Pancreas (tissue), 10 donors: ENCODE data around the gene SIGLEC5. TPM values are rescaled to one million over a fixed set of nuclear protein-coding genes. Genes with fewer than 3 reads are reported as not detected.

Experiments
- ATAC-seq, 4 donors: fragments of 200-7000 bp; cut with Tn5 transposase; one replicate each; pipeline versions ENCODE4 v1.8.0 to v1.9.1; 2020; ENCODE audit warnings: mild to moderate bottlenecking in 4 of 4, moderate library complexity in 4 of 4
- DNase-seq, 6 donors: peaks; one replicate each; pipeline ENCODE4 v3.0.0-alpha.2; 2020
- FAIRE-seq: peaks from 2 replicates; lab custom pipeline; 2012; peaks lifted over from hg19 to GRCh38; lab: Jason Lieb, UNC
- H3K27ac ChIP-seq, 4 donors: fragments of 200-600 bp; sonication (generic); 1 replicate in 3 of 4; 2 replicates in 1 of 4; pipeline versions ENCODE4 v1.5.0 to v1.8.0; 2020
- H3K27me3 ChIP-seq, 4 donors: fragments of 200-600 bp; one replicate each; pipeline ENCODE4 v1.8.0; 2021
- H3K36me3 ChIP-seq, 3 donors: fragments of 200-600 bp; sonication (generic) in 1 of 3; one replicate each; pipeline versions ENCODE4 v1.5.0 to v1.8.0; 2020 to 2021
- H3K4me1 ChIP-seq, 3 donors: fragments of 200-600 bp; one replicate each; pipeline ENCODE4 v1.8.0; 2021
- H3K4me3 ChIP-seq, 4 donors: fragments of 200-600 bp; sonication (generic) in 2 of 4; one replicate each; pipeline versions ENCODE4 v1.5.0 to v1.8.0; 2020 to 2021
- H3K9me3 ChIP-seq, 4 donors: fragments of 200-600 bp; one replicate each; pipeline ENCODE4 v1.8.0; 2021
- WGBS, 2 donors: extraction: QIAGEN DNeasy Blood & Tissue Kit; methylation state at CpG; one replicate each; pipeline ENCODE4 v1.1.7; 2013; 5-methylcytosine and 5-hydroxymethylcytosine counted together
- intact Hi-C, 3 donors: fragments of 100-400 bp; cut with DNase I; formaldehyde crosslinking; loops; one replicate each; pipeline versions ENCODE4 v1.11.1 to v1.14.2; 2022
- polyA plus RNA-seq, 2 donors: library from polyadenylated mRNA; stranded (reverse); fragments of 200-250 nt; gene quantifications; one replicate each; pipeline ENCODE4 v1.2.3, GENCODE V29; 2013
- total RNA-seq, 6 donors: library from RNA; stranded (reverse); fragmentation: NEBNext Ultra II Directional in 4 of 6; extraction: Animal tissue kit (Norgen Biotek cat#: 25700) in 4 of 6; gene quantifications; one replicate each; pipeline versions ENCODE4 v1.2.1 to v1.2.4, GENCODE V29; 2021 to 2023
- TF ChIP-seq, protein P1 (sequence below), 4 donors: fragments of 200-600 bp; sonication (generic) in 3 of 4; IDR thresholded peaks; one replicate each; pipeline versions ENCODE4 v1.5.0 to v1.8.0; 2021; ENCODE audit warnings: antibody characterized with exemption in 4 of 4
- donor health status: healthy with polysubstance abuse.
- donor health status: DM: no; HTN: no; CAD: no; lungs with moderate emphysema.
- donor health status: DM: no; HTN: no; CAD: no.
- donor health status: control.
- donor health status: control.
- donor health status: Bipolar disorder and iron deficiency.
- donor health status: DM: yes; HTN: yes; CAD: no.
- donor health status: DM: no; HTN: no; CAD: no.
- donor health status: DM: no; HTN: no; CAD: no.
- donor health status: DM: yes; HTN: yes; CAD: no.

SIGLEC5 gene
- total and polyA plus RNA-seq, 8 donors, result 0.05 to 0.37 (median 0.11) TPM; not detected in 5

DNA sequence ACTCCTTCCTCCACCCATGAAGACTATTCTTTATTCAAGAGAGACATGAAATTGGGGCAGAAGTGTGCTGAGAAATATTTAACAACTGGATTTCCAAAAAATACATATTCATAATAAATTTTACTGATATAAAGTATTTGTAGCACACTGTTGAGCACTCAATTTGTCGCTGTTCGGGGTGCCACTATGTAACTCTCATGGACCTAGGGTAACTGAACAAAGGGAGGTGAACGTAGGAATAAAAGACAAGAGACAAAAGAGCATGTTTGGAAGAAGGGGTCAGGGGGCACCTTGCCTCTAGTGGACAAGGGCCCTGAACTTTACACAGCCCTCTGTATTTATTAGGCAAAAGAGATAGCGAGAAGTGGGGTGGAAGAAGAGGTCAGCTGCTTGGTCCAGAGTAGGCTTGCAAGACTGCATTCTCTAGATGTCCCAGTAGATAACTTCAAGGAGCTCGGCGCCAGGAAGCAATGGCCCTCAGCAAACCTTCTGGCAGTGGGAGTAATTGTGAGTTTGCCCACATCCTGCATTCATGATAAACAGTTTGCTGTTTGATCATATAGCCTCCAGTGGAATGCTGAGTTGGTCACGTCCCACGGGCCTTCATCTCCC is 63.6 kb downstream of the SIGLEC5 start:
- ATAC-seq (no peak), FAIRE-seq (no peak), DNase-seq (no peak)
- Histone ChIP-seq H3K4me3 (no peak overlapping the region), H3K9me3 (no peaks in the 10 kb centered on the region), H3K36me3 (no peaks in the 10 kb centered on the region), H3K27me3 (peaks cover 0 to 6% (median 2%) of the 10 kb centered on the region in 4 donors), H3K27ac (no peak overlapping the region), H3K4me1 (no peaks in the 10 kb centered on the region)
- TF ChIP-seq, protein P1, sequence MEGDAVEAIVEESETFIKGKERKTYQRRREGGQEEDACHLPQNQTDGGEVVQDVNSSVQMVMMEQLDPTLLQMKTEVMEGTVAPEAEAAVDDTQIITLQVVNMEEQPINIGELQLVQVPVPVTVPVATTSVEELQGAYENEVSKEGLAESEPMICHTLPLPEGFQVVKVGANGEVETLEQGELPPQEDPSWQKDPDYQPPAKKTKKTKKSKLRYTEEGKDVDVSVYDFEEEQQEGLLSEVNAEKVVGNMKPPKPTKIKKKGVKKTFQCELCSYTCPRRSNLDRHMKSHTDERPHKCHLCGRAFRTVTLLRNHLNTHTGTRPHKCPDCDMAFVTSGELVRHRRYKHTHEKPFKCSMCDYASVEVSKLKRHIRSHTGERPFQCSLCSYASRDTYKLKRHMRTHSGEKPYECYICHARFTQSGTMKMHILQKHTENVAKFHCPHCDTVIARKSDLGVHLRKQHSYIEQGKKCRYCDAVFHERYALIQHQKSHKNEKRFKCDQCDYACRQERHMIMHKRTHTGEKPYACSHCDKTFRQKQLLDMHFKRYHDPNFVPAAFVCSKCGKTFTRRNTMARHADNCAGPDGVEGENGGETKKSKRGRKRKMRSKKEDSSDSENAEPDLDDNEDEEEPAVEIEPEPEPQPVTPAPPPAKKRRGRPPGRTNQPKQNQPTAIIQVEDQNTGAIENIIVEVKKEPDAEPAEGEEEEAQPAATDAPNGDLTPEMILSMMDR (IDR thresholded peaks at IDR 0.05), result no peak
- intact Hi-C loops, result no loop called here
- WGBS, 2 donors, result 39 to 41% methylated on average over 8 of the region's 8 CpGs

DNA sequence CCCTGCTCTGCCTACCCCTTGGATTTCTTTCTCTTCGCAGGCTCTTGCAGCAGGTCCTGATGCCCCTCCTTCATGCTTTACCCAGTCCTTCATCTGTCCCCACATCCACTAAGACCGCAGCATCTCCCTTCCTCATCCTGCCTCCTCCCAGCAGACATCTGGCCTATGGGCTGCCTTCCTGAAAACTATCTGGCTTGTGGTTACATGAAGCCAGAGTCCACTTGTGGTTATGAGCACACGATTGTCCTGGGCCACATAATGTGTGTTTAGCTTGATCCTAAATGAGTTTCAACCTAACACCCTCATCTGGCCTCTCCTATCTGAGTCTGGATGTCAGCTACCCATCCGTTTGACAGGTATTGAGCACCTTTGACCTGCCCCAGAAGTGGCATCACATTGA is 64.6 kb downstream of the SIGLEC5 start:
- FAIRE-seq (no peak), ATAC-seq (no peak), DNase-seq (no peak)
- Histone ChIP-seq H3K36me3 (no peaks in the 10 kb centered on the region), H3K4me1 (no peaks in the 10 kb centered on the region), H3K4me3 (no peak overlapping the region), H3K27ac (no peak overlapping the region), H3K9me3 (no peaks in the 10 kb centered on the region), H3K27me3 (peaks cover 0 to 6% (median 2%) of the 10 kb centered on the region in 4 donors)
- 38 to 49% methylated on average over 4 of the region's 4 CpGs for WGBS, 2 donors
- TF ChIP-seq, protein P1 (IDR thresholded peaks at IDR 0.05), result no peak
- intact Hi-C loops, result no loop called here

DNA sequence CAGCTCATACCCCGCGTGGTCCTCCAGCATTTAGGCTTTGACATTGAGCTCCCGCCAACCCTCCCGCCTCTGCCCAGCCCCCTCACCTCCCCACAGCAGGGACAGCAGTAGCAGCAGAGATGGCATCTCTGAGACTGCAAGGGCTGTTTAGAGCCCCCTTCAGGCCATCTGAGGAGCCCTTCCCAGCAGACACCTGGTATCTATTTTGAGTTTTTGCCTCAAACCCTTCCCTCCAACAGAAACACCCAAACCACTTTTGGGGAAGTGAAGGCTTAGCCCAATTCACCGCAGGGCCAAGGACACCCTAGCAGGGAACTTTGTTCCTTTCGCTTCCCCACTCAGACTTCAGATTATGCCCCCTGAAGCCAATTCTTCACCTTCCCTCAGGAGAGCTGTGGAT is 65.4 kb downstream of the SIGLEC5 start:
- no peaks in the 10 kb centered on the region for H3K4me1 ChIP-seq
- intact Hi-C loops, result no loop called here
- H3K4me3 ChIP-seq, result no peak overlapping the region
- DNase-seq (no peak), FAIRE-seq (no peak), ATAC-seq (no peak)
- no peaks in the 10 kb centered on the region for H3K9me3 ChIP-seq
- H3K36me3 ChIP-seq, result no peaks in the 10 kb centered on the region
- TF ChIP-seq, protein P1 (IDR thresholded peaks at IDR 0.05), result no peak
- no peak overlapping the region for H3K27ac ChIP-seq
- H3K27me3 ChIP-seq, result peaks cover 0 to 6% (median 2%) of the 10 kb centered on the region in 4 donors
- 33% methylated on average over 6 of the region's 6 CpGs for WGBS, 2 donors

Other genes starting within 250 kb of the SIGLEC5 start
- not detected for gene LIM2, start 242.4 kb downstream of the SIGLEC5 start, total RNA-seq
- not detected for gene LIM2, start 242.4 kb downstream of the SIGLEC5 start, polyA plus RNA-seq
- not detected for gene C19orf84, start 239.8 kb downstream of the SIGLEC5 start, total RNA-seq
- not detected for gene C19orf84, start 239.8 kb downstream of the SIGLEC5 start, polyA plus RNA-seq
- 10 to 100 TPM in 1 of 6 donors, 1 to 10 TPM in 3, under 1 TPM in 2; 0.08 to 10.1 (median 2.8) TPM for gene SIGLEC10, start 212.8 kb downstream of the SIGLEC5 start, total RNA-seq
- under 1 TPM; 0.52 to 0.53 TPM for gene SIGLEC10, start 212.8 kb downstream of the SIGLEC5 start, polyA plus RNA-seq
- gene SIGLEC8, start 171.9 kb downstream of the SIGLEC5 start, total RNA-seq, result 1 to 10 TPM in 1 of 6 donors, under 1 TPM in 3, not detected in 2; 0.12 to 3.8 (median 0.23) TPM
- under 1 TPM; 0.07 to 0.19 TPM for gene SIGLEC8, start 171.9 kb downstream of the SIGLEC5 start, polyA plus RNA-seq
- not detected for gene CEACAM18, start 151.9 kb downstream of the SIGLEC5 start, total RNA-seq
- not detected for gene CEACAM18, start 151.9 kb downstream of the SIGLEC5 start, polyA plus RNA-seq
- under 1 TPM in 3 of 6 donors, not detected in 3; 0.12 to 0.19 (median 0.14) TPM for gene SIGLEC12, start 128.6 kb downstream of the SIGLEC5 start, total RNA-seq
- not detected for gene SIGLEC12, start 128.6 kb downstream of the SIGLEC5 start, polyA plus RNA-seq
- gene SIGLEC6, start 98.7 kb downstream of the SIGLEC5 start, total RNA-seq, result under 1 TPM in 3 of 6 donors, not detected in 3; 0.16 to 0.67 (median 0.31) TPM
- under 1 TPM in 1 of 2 donors, not detected in 1; 0.21 TPM for gene SIGLEC6, start 98.7 kb downstream of the SIGLEC5 start, polyA plus RNA-seq
- gene ZNF175, start 59.1 kb downstream of the SIGLEC5 start, total RNA-seq, result 1 to 10 TPM; 3.0 to 8.0 (median 4.6) TPM
- 1 to 10 TPM; 2.0 to 2.6 TPM for gene ZNF175, start 59.1 kb downstream of the SIGLEC5 start, polyA plus RNA-seq
- 1 to 10 TPM in 4 of 6 donors, under 1 TPM in 1, not detected in 1; 0.37 to 5.0 (median 1.6) TPM for gene SIGLEC14, start 16.4 kb upstream of the SIGLEC5 start, total RNA-seq
- under 1 TPM; 0.12 to 0.27 TPM for gene SIGLEC14, start 16.4 kb upstream of the SIGLEC5 start, polyA plus RNA-seq
- gene SPACA6, start 62.9 kb upstream of the SIGLEC5 start, total RNA-seq, result 10 to 100 TPM in 1 of 6 donors, 1 to 10 TPM in 5; 3.8 to 12.4 (median 5.9) TPM
- gene SPACA6, start 62.9 kb upstream of the SIGLEC5 start, polyA plus RNA-seq, result 10 to 100 TPM; 27.2 to 29.4 TPM
- gene HAS1, start 93.6 kb upstream of the SIGLEC5 start, total RNA-seq, result under 1 TPM in 4 of 6 donors, not detected in 2; 0.06 to 0.58 (median 0.36) TPM
- gene HAS1, start 93.6 kb upstream of the SIGLEC5 start, polyA plus RNA-seq, result 1 to 10 TPM in 1 of 2 donors, under 1 TPM in 1; 0.54 to 1.3 TPM
- 1 to 10 TPM in 4 of 6 donors, under 1 TPM in 2; 0.37 to 6.8 (median 2.4) TPM for gene FPR1, start 121.5 kb upstream of the SIGLEC5 start, total RNA-seq
- gene FPR1, start 121.5 kb upstream of the SIGLEC5 start, polyA plus RNA-seq, result under 1 TPM; 0.57 to 0.73 TPM
- gene FPR2, start 130.8 kb upstream of the SIGLEC5 start, total RNA-seq, result 1 to 10 TPM in 1 of 6 donors, under 1 TPM in 3, not detected in 2; 0.25 to 1.3 (median 0.69) TPM
- gene FPR2, start 130.8 kb upstream of the SIGLEC5 start, polyA plus RNA-seq, result under 1 TPM in 1 of 2 donors, not detected in 1; 0.14 TPM
- 10 to 100 TPM in 1 of 6 donors, 1 to 10 TPM in 2, under 1 TPM in 3; 0.32 to 10.4 (median 1.4) TPM for gene FPR3, start 164.8 kb upstream of the SIGLEC5 start, total RNA-seq
- under 1 TPM; 0.42 to 0.61 TPM for gene FPR3, start 164.8 kb upstream of the SIGLEC5 start, polyA plus RNA-seq